Upper lobe of right lung (tissue), 1 donor: ENCODE results near the gene DNAJC15. TPM values are rescaled to one million over a fixed set of nuclear protein-coding genes. Genes with fewer than 3 reads are reported as not detected.

Experiments
- ATAC-seq: fragments of 200-7000 bp; cut with Tn5 transposase; one replicate; pipeline ENCODE4 v1.9.1; 2020; ENCODE audit warnings: mild to moderate bottlenecking, moderate library complexity
- DNase-seq: peaks from one replicate; pipeline ENCODE4 v3.0.0-alpha.2; 2020
- H3K27ac ChIP-seq: fragments of 200-600 bp; one replicate; pipeline ENCODE4 v1.8.0; 2022
- H3K27me3 ChIP-seq: fragments of 200-600 bp; one replicate; pipeline ENCODE4 v1.8.0; 2022; ENCODE audit warnings: mild to moderate bottlenecking
- H3K36me3 ChIP-seq: fragments of 200-600 bp; one replicate; pipeline ENCODE4 v1.8.0; 2022
- H3K4me1 ChIP-seq: fragments of 200-600 bp; one replicate; pipeline ENCODE4 v1.8.0; 2022
- H3K4me3 ChIP-seq: fragments of 200-600 bp; one replicate; pipeline ENCODE4 v1.8.0; 2022; ENCODE audit warnings: mild to moderate bottlenecking
- H3K9me3 ChIP-seq: fragments of 200-600 bp; one replicate; pipeline ENCODE4 v1.8.0; 2022
- CTCF ChIP-seq: fragments of 200-600 bp; IDR thresholded peaks from one replicate; pipeline ENCODE4 v1.8.0; 2022; ENCODE audit warnings: antibody characterized with exemption
- intact Hi-C: fragments of 100-400 bp; cut with DNase I; formaldehyde crosslinking; loops from one replicate; pipeline ENCODE4 v1.11.0; 2022
- total RNA-seq: library from RNA; stranded (reverse); fragmentation: NEBNext Ultra II Directional; extraction: Animal tissue kit (Norgen Biotek cat#: 25700); gene quantifications from one replicate; pipeline ENCODE4 v1.2.1, GENCODE V29; 2021
- donor health status: DM: no; HTN: yes; CAD: no; lungs with severe emphysema.

DNAJC15 gene
- total RNA-seq, 1 donor from 2014 or later, result 15.1 TPM

DNA sequence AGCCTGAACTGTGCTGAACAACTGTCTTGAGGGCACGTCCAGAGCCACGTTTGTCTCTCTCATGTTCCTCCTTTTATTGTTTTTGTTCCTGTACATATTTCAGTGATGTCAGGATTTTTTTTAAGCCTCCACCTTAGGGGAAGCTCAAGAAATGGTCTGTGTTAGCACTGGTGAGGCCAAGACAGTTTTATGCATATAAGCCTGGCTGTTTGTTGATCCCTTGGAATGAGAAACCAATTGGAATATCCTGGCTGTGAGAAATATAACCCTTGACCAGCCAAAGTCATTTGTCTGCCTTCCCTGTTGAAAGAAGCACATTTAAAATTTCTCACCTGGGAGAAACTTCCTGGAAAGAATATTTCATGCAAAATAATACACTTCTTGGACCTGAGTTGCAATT is 115.8 kb downstream of the DNAJC15 start:
- H3K9me3 ChIP-seq, result no peaks in the 10 kb centered on the region
- H3K4me1 ChIP-seq, result no peaks in the 10 kb centered on the region
- TF ChIP-seq CTCF, result no peak
- H3K36me3 ChIP-seq, result no peaks in the 10 kb centered on the region
- no peak for ATAC-seq
- no peak overlapping the region for H3K27ac ChIP-seq
- H3K4me3 ChIP-seq, result no peak overlapping the region
- no peak for DNase-seq
- intact Hi-C loops, result no loop called here
- peaks cover 6% of the 10 kb centered on the region for H3K27me3 ChIP-seq

GRCh38 chr13:43139921-43140320 is 116.5 kb downstream of the DNAJC15 start:
- H3K9me3 ChIP-seq, result no peaks in the 10 kb centered on the region
- no peak for ATAC-seq
- no peak for DNase-seq
- no peak for TF ChIP-seq CTCF
- peaks cover 6% of the 10 kb centered on the region for H3K27me3 ChIP-seq
- no peak overlapping the region for H3K27ac ChIP-seq
- intact Hi-C loops, result no loop called here
- no peaks in the 10 kb centered on the region for H3K4me1 ChIP-seq
- H3K4me3 ChIP-seq, result no peak overlapping the region
- no peaks in the 10 kb centered on the region for H3K36me3 ChIP-seq

GRCh38 chr13:43140985-43141384 is 117.6 kb downstream of the DNAJC15 start:
- no peaks in the 10 kb centered on the region for H3K36me3 ChIP-seq
- TF ChIP-seq CTCF, result no peak

DNA sequence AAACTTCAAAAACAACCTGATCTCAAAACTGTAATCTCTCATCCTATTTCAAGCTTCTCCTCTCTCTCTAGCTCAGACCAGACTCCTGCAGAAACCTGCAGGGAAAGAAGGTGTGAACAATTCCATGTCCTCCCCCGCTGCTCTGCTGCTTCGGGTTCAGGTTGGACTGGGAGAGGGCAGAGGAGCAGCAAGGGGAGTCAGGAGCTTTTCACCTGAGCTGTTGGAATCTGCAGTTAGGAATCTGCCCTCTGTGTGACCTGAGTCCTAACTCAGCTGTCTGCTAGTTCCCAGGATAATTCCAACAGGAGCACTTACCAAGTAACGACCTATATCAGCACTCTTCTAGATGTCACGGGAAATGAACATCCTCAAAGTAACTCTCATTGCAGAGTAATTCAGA is 118.3 kb downstream of the DNAJC15 start:
- Histone ChIP-seq H3K4me1 (no peaks in the 10 kb centered on the region), H3K4me3 (no peak overlapping the region), H3K27me3 (peaks cover 5% of the 10 kb centered on the region), H3K27ac (no peak overlapping the region), H3K36me3 (no peaks in the 10 kb centered on the region), H3K9me3 (no peaks in the 10 kb centered on the region)
- intact Hi-C loops, result no loop called here
- ATAC-seq, result no peak
- DNase-seq, result no peak
- no peak for TF ChIP-seq CTCF

More at GRCh38 chr13:43140985-43141384, 117.6 kb downstream of the DNAJC15 start:
- ATAC-seq (no peak), DNase-seq (no peak)
- Histone ChIP-seq H3K27ac (no peak overlapping the region), H3K4me1 (no peaks in the 10 kb centered on the region), H3K4me3 (no peak overlapping the region), H3K9me3 (no peaks in the 10 kb centered on the region), H3K27me3 (peaks cover 8% of the 10 kb centered on the region)
- intact Hi-C loops, result no loop called here

DNA sequence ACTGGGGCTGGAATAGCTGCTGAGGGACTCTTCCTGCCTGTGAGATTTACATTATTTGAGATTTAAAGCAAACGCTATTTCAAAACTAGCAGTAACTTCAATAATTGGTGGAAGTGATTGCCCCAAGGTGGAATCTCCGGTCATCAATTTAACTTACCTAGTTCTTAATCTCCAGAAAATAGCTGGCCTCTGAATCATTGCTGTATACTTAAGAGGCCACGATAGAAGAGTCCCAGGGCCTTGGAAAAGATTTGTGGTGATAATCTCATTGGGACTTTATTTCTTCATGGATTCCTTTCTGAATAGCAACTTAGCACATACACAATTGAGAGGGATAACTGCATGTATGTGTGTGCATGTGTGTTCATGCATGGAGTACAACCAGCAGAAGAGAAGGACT is 120.2 kb downstream of the DNAJC15 start:
- Histone ChIP-seq H3K4me1 (no peaks in the 10 kb centered on the region), H3K27ac (no peak overlapping the region), H3K4me3 (no peak overlapping the region), H3K36me3 (no peaks in the 10 kb centered on the region), H3K27me3 (peaks cover 15% of the 10 kb centered on the region), H3K9me3 (no peaks in the 10 kb centered on the region)
- TF ChIP-seq CTCF, result no peak
- DNase-seq (no peak), ATAC-seq (no peak)
- intact Hi-C loops, result no loop called here

DNA sequence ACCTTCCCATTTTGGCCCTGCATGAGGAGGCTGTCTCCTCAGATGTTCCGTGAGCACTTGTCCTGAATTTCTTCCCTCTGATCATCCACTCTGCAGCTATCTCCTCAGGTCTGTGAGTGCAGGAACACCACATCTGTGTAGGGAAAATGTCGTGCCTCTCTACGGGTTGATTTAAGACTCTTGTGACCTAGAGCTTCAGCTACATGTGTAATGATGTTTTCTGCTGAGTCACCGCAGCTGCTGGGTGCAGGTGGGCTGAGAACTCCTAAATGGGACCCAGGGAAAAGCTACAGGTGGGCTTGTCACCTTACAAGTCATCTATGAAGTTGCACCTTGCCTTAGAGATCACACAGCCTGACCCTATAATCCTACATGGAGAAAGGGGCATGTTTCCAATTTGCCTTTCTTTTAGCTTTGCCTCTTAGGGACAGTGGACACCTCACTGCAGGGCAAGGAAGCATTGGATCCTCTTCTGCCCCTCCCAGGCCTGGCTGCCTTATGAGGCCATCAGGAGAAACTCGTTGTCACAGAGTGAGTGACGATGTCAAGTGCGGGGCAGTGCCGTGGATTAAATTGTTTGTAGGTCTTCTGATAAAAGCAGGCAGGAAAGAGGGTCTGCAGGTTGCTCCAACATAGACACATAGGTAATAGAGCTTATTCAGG is 122.3 kb downstream of the DNAJC15 start:
- Histone ChIP-seq H3K27ac (no peak overlapping the region), H3K9me3 (no peaks in the 10 kb centered on the region), H3K4me3 (no peak overlapping the region), H3K27me3 (peaks cover 16% of the 10 kb centered on the region), H3K36me3 (no peaks in the 10 kb centered on the region), H3K4me1 (no peaks in the 10 kb centered on the region)
- intact Hi-C loops, result no loop called here
- TF ChIP-seq CTCF, result no peak
- no peak for ATAC-seq
- DNase-seq, result no peak
